Esophagus (tissue), 2 donors: Measurements from ENCODE around the gene SIRT2. TPM values are rescaled to one million over a fixed set of nuclear protein-coding genes. Genes with fewer than 3 reads are reported as not detected.
A peak's percentile ranks its signal among the peaks of the same experiment; 100 is the strongest.

Source experiments
- H3K27ac ChIP-seq, 2 donors: one replicate each; pipeline ENCODE4 v1.5.1; 2013; ENCODE audit warnings: low read depth in 2 of 2, mild to moderate bottlenecking in 2 of 2, inconsistent platforms in 1 of 2, low read length in 1 of 2, moderate library complexity in 1 of 2
- H3K27me3 ChIP-seq, 2 donors: one replicate each; pipeline ENCODE4 v1.6.1; 2013; ENCODE audit warnings: low read length in 2 of 2, control low read depth in 1 of 2, mild to moderate bottlenecking in 1 of 2; ENCODE audit not compliant: insufficient read depth in 2 of 2, control insufficient read depth in 1 of 2
- H3K36me3 ChIP-seq, 2 donors: one replicate each; pipeline ENCODE4 v1.6.1; 2013; ENCODE audit warnings: low read length in 1 of 2; ENCODE audit not compliant: control insufficient read depth in 2 of 2, insufficient read depth in 2 of 2
- H3K4me1 ChIP-seq, 2 donors: one replicate each; pipeline ENCODE4 v1.6.1; 2013; ENCODE audit warnings: low read length in 1 of 2; ENCODE audit not compliant: control insufficient read depth in 2 of 2, insufficient read depth in 2 of 2
- H3K4me3 ChIP-seq, 2 donors: one replicate each; pipeline ENCODE4 v1.5.1; 2013; ENCODE audit warnings: low read length in 2 of 2, mild to moderate bottlenecking in 2 of 2, low read depth in 1 of 2, moderate library complexity in 1 of 2
- H3K9me3 ChIP-seq, 2 donors: one replicate each; pipeline ENCODE4 v1.6.1; 2013; ENCODE audit warnings: mild to moderate bottlenecking in 2 of 2, low read depth in 1 of 2, low read length in 1 of 2, moderate library complexity in 1 of 2; ENCODE audit not compliant: control insufficient read depth in 2 of 2, insufficient read depth in 1 of 2
- WGBS, 2 donors: extraction: QIAGEN DNeasy Blood & Tissue Kit; methylation state at CpG; one replicate each; pipeline ENCODE4 v1.1.7; 2013; 5-methylcytosine and 5-hydroxymethylcytosine counted together
- polyA plus RNA-seq, 2 donors: library from polyadenylated mRNA; stranded (reverse); fragments of 200-250 nt; gene quantifications; one replicate each; pipeline ENCODE4 v1.2.3, GENCODE V29; 2013
- donor health status: healthy with polysubstance abuse.
- donor health status: Bipolar disorder and iron deficiency.

Gene SIRT2
- polyA plus RNA-seq, 2 donors: 29.5 to 36.1 TPM

DNA sequence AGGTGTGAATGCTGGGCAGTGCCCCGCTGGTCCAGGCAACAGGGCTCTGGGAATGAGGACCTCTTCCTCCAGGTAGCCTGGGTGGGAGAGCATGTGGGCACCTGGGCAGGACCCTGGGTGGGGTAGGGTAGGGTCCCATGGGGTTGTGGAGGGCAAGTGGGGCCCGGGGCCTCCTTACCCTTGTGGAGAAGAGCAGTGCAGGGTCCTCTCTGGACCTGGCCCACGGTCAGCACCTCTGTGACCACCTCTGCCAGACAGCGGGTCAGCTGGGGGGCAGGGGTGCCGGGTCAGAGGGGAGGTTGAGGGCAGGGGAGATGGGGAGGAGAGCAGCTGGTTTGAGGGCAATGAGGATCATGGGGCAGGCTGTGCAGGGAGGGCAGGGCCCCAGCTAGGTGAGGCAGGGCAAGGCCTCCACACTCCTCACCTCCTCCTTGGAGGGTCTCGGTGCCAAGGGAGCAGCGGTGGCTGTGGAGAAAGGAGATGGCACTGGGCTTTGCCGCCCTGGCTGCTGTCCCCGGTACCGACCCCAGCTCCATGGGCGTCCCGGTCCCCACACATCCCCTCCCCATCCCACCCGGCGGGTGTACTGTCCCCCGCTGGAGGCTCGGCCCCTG is 12.1 kb upstream of the SIRT2 start:
- no peaks in the 10 kb centered on the region for H3K27me3 ChIP-seq
- H3K9me3 ChIP-seq: no peaks in the 10 kb centered on the region
- H3K27ac ChIP-seq: no peak overlapping the region
- H3K36me3 ChIP-seq: peaks cover 3 to 29% of the 10 kb centered on the region in 2 donors
- no peak overlapping the region for H3K4me3 ChIP-seq
- WGBS, 2 donors: 59 to 65% methylated on average over 15 to 16 of the region's 16 CpGs
- H3K4me1 ChIP-seq: peaks cover 0 to 2% of the 10 kb centered on the region in 2 donors

DNA sequence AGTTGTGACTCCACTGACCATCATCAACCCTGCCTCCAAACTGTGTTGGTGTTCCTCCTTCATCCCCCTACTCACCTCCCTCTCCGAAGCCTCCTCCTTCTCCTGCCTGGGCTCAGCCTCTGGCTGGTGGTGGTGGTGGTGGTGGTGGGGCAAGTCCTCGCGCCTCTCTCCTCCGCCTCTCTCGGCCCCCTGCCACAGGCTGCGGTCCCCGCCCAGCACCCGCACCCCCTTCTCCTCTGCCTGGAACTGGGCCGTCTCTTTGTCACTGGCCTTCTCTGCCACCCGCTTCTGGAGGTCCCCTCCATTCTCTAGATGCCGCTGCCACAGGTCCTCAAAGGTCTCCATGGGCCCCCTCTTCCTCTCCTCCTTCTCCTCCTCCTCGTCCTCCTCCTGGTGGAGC is 11.1 kb upstream of the SIRT2 start:
- peaks cover 0 to 2% of the 10 kb centered on the region in 2 donors for H3K4me1 ChIP-seq
- H3K9me3 ChIP-seq: no peaks in the 10 kb centered on the region
- no peaks in the 10 kb centered on the region for H3K27me3 ChIP-seq
- H3K36me3 ChIP-seq: peaks cover 3 to 28% of the 10 kb centered on the region in 2 donors
- H3K27ac ChIP-seq: no peak overlapping the region
- 93 to 95% methylated on average over 12 of the region's 12 CpGs for WGBS, 2 donors
- no peak overlapping the region for H3K4me3 ChIP-seq

DNA sequence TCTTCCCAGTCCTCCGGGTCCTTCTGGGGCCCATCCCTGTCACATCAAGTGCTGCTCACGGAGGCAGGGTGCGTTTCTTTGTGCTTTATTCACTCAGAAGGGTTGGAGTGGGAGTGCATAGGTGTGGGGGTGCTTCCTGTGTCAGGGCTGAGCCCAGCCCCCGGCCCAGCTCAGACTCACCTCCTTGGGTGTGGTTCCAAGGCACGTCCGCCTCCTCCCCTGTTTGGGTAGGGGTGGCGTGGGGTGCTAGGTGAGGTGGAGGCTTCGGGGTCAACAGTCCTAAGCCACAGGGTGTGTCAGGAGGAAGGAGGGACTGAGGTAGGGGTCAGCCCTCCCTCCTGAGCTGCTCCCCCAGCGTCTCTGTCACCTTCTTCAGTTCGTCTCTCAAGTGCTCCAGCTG is 9.5 kb upstream of the SIRT2 start:
- 64 to 68% methylated on average over 9 to 10 of the region's 10 CpGs for WGBS, 2 donors
- Histone ChIP-seq H3K27me3 (no peaks in the 10 kb centered on the region), H3K9me3 (no peaks in the 10 kb centered on the region), H3K4me1 (peaks cover 2 to 4% of the 10 kb centered on the region in 2 donors), H3K4me3 (no peak overlapping the region), H3K27ac (no peak overlapping the region), H3K36me3 (peaks cover 3 to 32% of the 10 kb centered on the region in 2 donors)

DNA sequence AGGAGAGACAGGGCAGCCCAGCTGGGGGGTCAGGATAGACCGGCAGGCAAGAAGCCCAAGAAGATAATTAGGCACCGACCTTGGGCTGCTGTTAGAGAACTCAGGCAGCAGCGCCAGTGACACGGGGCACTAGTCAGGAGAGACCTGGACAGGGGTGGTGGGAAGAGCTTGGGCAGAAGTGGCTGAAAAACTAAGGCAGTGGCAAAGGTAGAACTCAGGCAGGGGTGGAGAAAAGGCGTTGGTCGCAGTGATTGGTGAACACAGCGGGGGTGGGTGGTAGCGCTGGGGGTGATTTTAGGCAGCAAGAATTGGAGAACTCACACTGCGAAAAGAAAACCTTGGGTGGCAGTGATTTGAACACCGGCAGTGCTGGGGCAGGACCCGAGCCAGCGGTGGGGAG is 8.3 kb upstream of the SIRT2 start:
- Histone ChIP-seq H3K27me3 (no peaks in the 10 kb centered on the region), H3K36me3 (peaks cover 3 to 32% of the 10 kb centered on the region in 2 donors), H3K4me1 (peaks cover 2 to 4% of the 10 kb centered on the region in 2 donors), H3K9me3 (no peaks in the 10 kb centered on the region), H3K27ac (no peak overlapping the region), H3K4me3 (no peak overlapping the region)
- 94 to 95% methylated on average over 12 of the region's 12 CpGs for WGBS, 2 donors

DNA sequence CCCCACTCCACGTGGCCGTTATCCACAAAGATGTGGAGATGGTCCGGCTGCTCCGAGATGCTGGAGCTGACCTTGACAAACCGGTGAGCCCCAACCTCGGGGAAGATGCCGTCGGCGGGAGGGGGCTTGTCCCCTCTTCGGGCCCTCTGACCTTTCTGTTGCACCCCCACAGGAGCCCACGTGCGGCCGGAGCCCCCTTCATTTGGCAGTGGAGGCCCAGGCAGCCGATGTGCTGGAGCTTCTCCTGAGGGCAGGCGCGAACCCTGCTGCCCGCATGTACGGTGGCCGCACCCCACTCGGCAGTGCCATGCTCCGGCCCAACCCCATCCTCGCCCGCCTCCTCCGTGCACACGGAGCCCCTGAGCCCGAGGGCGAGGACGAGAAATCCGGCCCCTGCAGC is 7.8 kb upstream of the SIRT2 start:
- H3K27ac ChIP-seq: no peak overlapping the region
- H3K9me3 ChIP-seq: no peaks in the 10 kb centered on the region
- H3K36me3 ChIP-seq: peaks cover 3 to 32% of the 10 kb centered on the region in 2 donors
- peaks cover 2 to 4% of the 10 kb centered on the region in 2 donors for H3K4me1 ChIP-seq
- H3K4me3 ChIP-seq: no peak overlapping the region
- no peaks in the 10 kb centered on the region for H3K27me3 ChIP-seq
- WGBS, 2 donors: 93 to 94% methylated on average over 29 of the region's 29 CpGs

DNA sequence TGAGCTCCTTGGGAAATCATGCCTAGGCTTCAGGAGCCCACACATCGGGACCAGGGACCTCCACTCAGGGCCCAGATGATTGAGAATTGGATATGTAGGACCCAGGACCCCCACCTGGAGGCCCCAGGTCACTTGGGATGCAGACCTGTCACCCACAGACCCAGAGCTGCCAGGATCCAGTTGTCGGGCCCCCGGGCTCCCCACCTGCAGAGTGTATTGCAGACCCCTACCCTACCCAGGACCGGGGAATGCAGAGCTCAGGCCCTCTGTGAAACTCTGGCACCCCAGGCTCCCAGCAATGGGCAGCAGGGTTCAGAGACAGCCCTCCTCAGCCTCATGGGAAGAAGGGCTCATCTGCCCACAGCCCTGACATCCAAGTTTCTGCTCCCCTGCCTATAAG is 6.2 kb upstream of the SIRT2 start:
- Histone ChIP-seq H3K36me3 (peaks cover 3 to 32% of the 10 kb centered on the region in 2 donors), H3K9me3 (no peaks in the 10 kb centered on the region), H3K27ac (no peak overlapping the region), H3K27me3 (no peaks in the 10 kb centered on the region), H3K4me1 (peaks cover 0 to 4% of the 10 kb centered on the region in 2 donors), H3K4me3 (no peak overlapping the region)
- WGBS, 2 donors: 94 to 95% methylated on average over 4 of the region's 4 CpGs

DNA sequence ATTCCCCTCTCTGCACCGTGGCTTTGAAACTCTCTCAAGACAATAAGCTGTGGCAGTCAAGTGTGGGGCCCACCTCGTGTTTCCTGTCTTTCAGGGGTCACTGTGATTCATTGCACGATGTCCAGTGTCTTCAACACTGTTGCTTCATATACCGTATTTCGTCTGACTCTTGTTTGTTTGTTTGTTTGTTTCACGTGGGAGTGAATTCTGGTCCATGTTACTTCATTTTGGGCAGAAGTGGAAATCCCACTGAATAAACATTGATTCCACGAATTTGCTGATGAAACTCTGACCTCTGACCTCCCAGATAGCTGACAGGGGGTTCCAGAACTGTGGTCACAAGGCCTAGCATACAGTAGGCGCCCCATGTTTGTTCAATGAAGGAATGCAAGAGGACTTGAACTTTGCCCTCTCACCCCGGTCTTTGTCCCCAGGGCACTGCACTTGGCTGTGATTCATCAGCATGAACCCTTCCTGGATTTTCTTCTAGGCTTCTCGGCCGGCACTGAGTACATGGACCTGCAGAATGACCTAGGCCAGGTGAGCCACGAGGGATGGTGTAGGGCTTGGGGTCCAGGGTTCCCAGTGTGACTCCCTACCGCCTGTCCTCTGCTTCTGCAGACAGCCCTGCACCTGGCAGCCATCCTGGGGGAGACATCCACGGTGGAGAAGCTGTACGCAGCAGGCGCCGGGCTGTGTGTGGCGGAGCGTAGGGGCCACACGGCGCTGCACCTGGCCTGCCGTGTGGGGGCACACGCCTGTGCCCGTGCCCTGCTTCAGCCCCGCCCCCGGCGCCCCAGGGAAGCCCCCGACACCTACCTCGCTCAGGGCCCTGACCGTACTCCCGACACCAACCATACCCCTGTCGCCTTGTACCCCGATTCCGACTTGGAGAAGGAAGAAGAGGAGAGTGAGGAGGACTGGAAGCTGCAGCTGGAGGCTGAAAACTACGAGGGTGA is 5.4 kb upstream of the SIRT2 start:
- H3K27ac ChIP-seq: no peak overlapping the region
- H3K36me3 ChIP-seq: peaks cover 3 to 30% of the 10 kb centered on the region in 2 donors
- H3K4me1 ChIP-seq: peaks cover 0 to 4% of the 10 kb centered on the region in 2 donors
- H3K27me3 ChIP-seq: no peaks in the 10 kb centered on the region
- WGBS, 2 donors: 87 to 89% methylated on average over 35 of the region's 35 CpGs
- H3K9me3 ChIP-seq: no peaks in the 10 kb centered on the region
- no peak overlapping the region for H3K4me3 ChIP-seq

DNA sequence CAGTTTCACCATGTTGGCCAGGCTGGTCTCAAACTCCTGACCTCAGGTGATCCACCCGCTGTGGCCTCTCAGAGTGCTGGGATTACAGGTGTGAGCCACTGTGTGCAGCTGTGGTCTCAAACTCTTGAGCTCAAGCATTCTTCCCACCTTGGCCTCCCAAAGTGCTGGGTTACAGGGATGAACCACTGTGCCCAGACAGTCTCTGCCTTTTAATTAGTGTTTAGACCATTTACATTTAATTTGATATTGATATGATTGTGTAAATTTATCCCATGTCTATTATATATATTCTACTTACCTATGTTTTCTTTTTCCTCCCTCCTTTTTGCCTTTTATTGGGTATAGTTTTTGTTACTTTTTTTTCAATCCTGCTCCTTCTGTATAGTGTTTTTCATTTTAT is 2.3 kb upstream of the SIRT2 start:
- peaks cover 8 to 10% of the 10 kb centered on the region in 2 donors for H3K4me1 ChIP-seq
- H3K27ac ChIP-seq: no peak overlapping the region
- H3K36me3 ChIP-seq: peaks cover 3 to 10% of the 10 kb centered on the region in 2 donors
- WGBS, 2 donors: 100% methylated on average over 1 of the region's 1 CpG
- no peaks in the 10 kb centered on the region for H3K27me3 ChIP-seq
- no peak overlapping the region for H3K4me3 ChIP-seq
- H3K9me3 ChIP-seq: no peaks in the 10 kb centered on the region

DNA sequence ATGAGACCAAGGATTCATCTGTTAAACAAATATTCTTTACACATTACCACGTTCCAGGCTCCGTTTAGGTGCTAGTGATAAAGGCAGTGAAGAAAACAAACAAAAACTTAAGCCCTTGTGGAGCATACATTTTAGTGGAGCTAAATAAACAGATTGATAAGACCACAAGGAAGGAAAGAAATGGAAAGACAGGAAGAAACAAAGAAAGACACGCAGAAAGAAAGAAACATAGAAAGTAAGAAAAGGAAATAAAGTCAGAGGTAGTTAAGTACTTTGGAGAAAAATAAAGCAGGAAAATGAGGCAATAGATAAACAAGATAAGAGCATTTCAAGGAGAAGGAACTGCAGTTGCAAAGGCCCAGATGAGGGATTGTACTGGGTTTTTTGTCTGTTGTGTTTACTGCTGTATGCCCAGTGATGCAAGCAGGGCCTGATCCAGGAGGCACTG is 1.3 kb upstream of the SIRT2 start:
- no peaks in the 10 kb centered on the region for H3K27me3 ChIP-seq
- peaks cover 3 to 11% of the 10 kb centered on the region in 2 donors for H3K36me3 ChIP-seq
- H3K4me3 ChIP-seq: peak overlapping the region in 1 of 2 donors; percentile 86
- WGBS, 2 donors: 20 to 23% methylated on average over 3 of the region's 3 CpGs
- no peaks in the 10 kb centered on the region for H3K9me3 ChIP-seq
- no peak overlapping the region for H3K27ac ChIP-seq
- H3K4me1 ChIP-seq: peaks cover 8 to 10% of the 10 kb centered on the region in 2 donors
